Raji (cell line): ENCODE measurements around the gene MEA1.
A peak's percentile ranks its signal among the peaks of the same experiment; 100 is the strongest.

Source experiments
- POLR2A ChIP-seq: IDR thresholded peaks from 2 replicates; pipeline ENCODE4 v1.6.1; 2011; ENCODE audit warnings: low read depth, low read length, control low read depth; ENCODE audit not compliant: insufficient read depth

The MEA1 gene

GRCh38 chr6:43013843-43014433, at the start of gene MEA1, which contains the start of gene KLHDC3:
Gene MEA1 (minus strand): TSS chr6:43013946. CDS start chr6:43013813, 133 bp downstream.
Gene KLHDC3 (plus strand): TSS chr6:43014249. CDS start chr6:43017193, 2,944 bp downstream.
- peak; percentile 57 for TF ChIP-seq POLR2A

GRCh38 chr6:43062818-43063217, 49.1 kb upstream of the MEA1 start:
- no peak for TF ChIP-seq POLR2A

- TF ChIP-seq POLR2A, result no peak
These were observed 48.1 kb upstream of the MEA1 start for GRCh38 chr6:43061861-43062260.

GRCh38 chr6:43060755-43061633, 47.2 kb upstream of the MEA1 start:
- TF ChIP-seq POLR2A, result no peak

GRCh38 chr6:43060034-43060754, 46.4 kb upstream of the MEA1 start:
- no peak for TF ChIP-seq POLR2A

GRCh38 chr6:43059168-43060033, 45.7 kb upstream of the MEA1 start, which contains the start of the genes KLC4 and MRPL2:
Gene KLC4 (plus strand): TSS chr6:43059631. CDS start chr6:43061336, 1,705 bp downstream.
Gene MRPL2 (minus strand): TSS chr6:43059434. CDS start chr6:43059381, 53 bp downstream.
- peak; percentile 89 for TF ChIP-seq POLR2A

- no peak for TF ChIP-seq POLR2A
These were observed 44.8 kb upstream of the MEA1 start for GRCh38 chr6:43058531-43058930.

GRCh38 chr6:43055966-43056365, 42.2 kb upstream of the MEA1 start:
- TF ChIP-seq POLR2A, result no peak

- TF ChIP-seq POLR2A, result no peak
These were observed 40.6 kb upstream of the MEA1 start for GRCh38 chr6:43054206-43054943.

- peak; percentile 84 for TF ChIP-seq POLR2A
These were observed 39.9 kb upstream of the MEA1 start, which contains the start of gene CUL7 for GRCh38 chr6:43053545-43054205. Gene CUL7 (minus strand): TSS chr6:43053851. CDS start chr6:43052788, 1,063 bp downstream.

- no peak for TF ChIP-seq POLR2A
These were observed 39.2 kb upstream of the MEA1 start for GRCh38 chr6:43052842-43053544.

- TF ChIP-seq POLR2A, result no peak
These were observed 38.6 kb upstream of the MEA1 start for GRCh38 chr6:43052225-43052841.
